ENCODE measurements around the gene SKA2. TPM values are rescaled to one million over a fixed set of nuclear protein-coding genes. Genes with fewer than 3 reads are reported as not detected.

SKA2 gene
- total and polyA plus RNA-seq, 3 experiments from 2014 or later = 30.7 to 60.0 (median 55.8) TPM

DNA sequence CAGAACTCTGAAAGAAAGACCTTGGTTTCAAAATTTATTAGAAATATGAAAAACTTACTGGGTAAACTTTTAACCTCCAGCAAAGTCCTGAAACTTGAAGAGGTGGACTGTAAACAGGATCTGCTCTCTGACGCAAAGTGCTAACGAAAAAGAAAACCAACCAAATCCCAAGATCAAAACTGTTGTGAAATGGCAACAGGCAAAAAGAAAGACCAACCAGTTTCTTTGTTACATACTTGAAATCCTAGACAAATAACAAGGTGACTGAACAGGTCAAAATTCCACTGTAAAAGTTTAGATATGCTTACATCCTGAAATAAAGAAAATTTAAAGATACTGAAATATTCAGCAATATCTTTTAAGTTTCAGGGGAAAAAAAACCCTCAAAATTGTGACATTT is 92.5 kb downstream of the SKA2 start:
- Mint-ChIP-seq H3K27ac (peak overlapping the region in 1 of 8 donors; percentile 28), H3K4me1 (peaks cover 6 to 10% (median 7%) of the 10 kb centered on the region in 3 donors), H3K27me3 (no peaks in the 10 kb centered on the region), H3K9me3 (no peaks in the 10 kb centered on the region), H3K36me3 (peaks cover 15 to 70% (median 19%) of the 10 kb centered on the region in 3 donors), H3K4me3 (no peak overlapping the region)
- ChIA-PET POLR2A (no interaction called here), CTCF (no interaction called here)
- H3K27me3 ChIP-seq (ENCODE audit: insufficient read depth, low read length, poor library complexity, severe bottlenecking) = no peaks in the 10 kb centered on the region
- H3K4me3 ChIP-seq (ENCODE audit: low read length) = no peak overlapping the region
- no peak overlapping the region for H3K27ac ChIP-seq (ENCODE audit: low read depth, low read length)
- no peaks in the 10 kb centered on the region for H3K9me3 ChIP-seq (ENCODE audit: low read length)
- no peak for DNase-seq
- H3K4me1 ChIP-seq (ENCODE audit: insufficient read depth, low read length) = no peaks in the 10 kb centered on the region
- peaks cover 3% of the 10 kb centered on the region for H3K36me3 ChIP-seq (ENCODE audit: insufficient read depth, low read length)

Other genes with a start within 250 kb of the SKA2 start
- 10 to 100 TPM; 27.7 to 30.6 TPM for gene TRIM37, start 48.3 kb downstream of the SKA2 start, total RNA-seq
- 11.4 TPM for gene TRIM37, start 48.3 kb downstream of the SKA2 start, polyA plus RNA-seq
- 10 to 100 TPM; 35.6 to 36.3 TPM for gene PRR11, start 560 bp upstream of the SKA2 start, total RNA-seq
- 1.2 TPM for gene PRR11, start 560 bp upstream of the SKA2 start, polyA plus RNA-seq
- gene SMG8, start 54.8 kb upstream of the SKA2 start, total RNA-seq = 10 to 100 TPM; 24.7 to 25.1 TPM
- 12.8 TPM for gene SMG8, start 54.8 kb upstream of the SKA2 start, polyA plus RNA-seq
- gene GDPD1, start 65.3 kb upstream of the SKA2 start, total RNA-seq = 1 to 10 TPM; 2.1 to 2.6 TPM
- gene GDPD1, start 65.3 kb upstream of the SKA2 start, polyA plus RNA-seq = 2.3 TPM
- 1 to 10 TPM; 6.7 to 7.6 TPM for gene YPEL2, start 176.5 kb upstream of the SKA2 start, total RNA-seq
- gene YPEL2, start 176.5 kb upstream of the SKA2 start, polyA plus RNA-seq = 21.0 TPM